ENCODE measurements around the gene PEX26. TPM values are rescaled to one million over a fixed set of nuclear protein-coding genes. Genes with fewer than 3 reads are reported as not detected.
"Not testable (repeated sequence)": the region's sequence is repeated elsewhere in the genome, so short reads cannot be mapped to it uniquely, and the experiment has no call there.

The PEX26 gene
- total RNA-seq, 2 experiments from 2014 or later, result 56.3 to 56.8 TPM

DNA sequence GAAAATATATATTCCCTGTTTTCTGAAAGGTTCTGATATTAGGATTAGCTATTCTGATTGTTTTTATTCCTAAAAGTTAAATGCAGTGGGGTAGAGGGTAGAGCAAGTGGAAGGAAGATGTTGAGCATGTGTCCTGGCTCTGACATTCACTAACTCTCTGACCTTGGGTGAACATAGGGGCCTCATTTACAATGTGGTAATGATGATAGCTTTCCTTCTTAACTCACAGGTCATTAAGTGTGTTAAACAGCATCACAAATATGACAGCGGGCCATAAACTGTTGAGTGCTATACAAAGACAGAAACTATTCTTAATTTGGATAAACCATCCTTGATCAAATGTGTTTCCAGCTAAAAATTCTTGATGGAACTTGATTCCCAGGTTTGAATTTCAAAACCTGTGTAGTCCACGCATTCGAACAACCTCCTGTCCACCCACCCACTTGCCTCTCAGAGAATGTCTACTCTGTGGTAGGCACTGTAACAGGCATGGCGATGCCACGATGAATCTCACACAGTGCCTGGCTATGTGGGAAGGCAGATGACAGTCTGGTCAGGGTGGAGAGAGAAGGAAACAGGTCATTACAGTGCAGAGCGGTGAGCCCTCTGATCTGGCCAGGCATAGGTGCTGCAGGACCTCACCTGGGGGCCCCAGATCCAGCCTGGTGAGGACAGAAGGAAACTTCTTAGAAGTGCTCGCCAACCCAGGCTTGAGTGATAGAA, 19.3 kb upstream of the PEX26 start:
- POLR2A ChIA-PET, result no interaction called here

DNA sequence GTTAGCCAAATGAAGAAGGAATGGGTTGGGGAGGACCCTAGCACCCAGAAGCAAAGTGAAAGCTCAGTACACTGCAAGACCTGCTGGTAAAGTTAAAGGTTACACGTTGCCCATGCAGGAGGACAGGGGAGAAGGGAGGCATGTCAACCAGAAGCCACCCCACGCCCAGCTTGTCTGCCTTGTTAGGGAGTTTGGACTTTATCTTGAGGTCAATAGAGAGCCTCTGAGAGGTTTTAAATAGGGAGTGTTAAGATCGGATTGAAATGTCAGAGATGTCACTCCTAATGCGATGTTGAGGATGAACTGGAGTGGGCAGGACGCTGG, 18.7 kb upstream of the PEX26 start:
- Mint-ChIP-seq H3K4me1 (ENCODE audit: low read depth) (peaks cover 4% of the 10 kb centered on the region), H3K9me3 (no peaks in the 10 kb centered on the region), H3K27me3 (peaks cover 6% of the 10 kb centered on the region), H3K27ac (no peak overlapping the region), H3K36me3 (no peaks in the 10 kb centered on the region), H3K4me3 (no peak overlapping the region)
- ChIA-PET CTCF (interaction anchor here (2.2 kb wide), 1 partner anchor 17 kb away, joined by 6 read pairs; no protein-coding TSS in a partner anchor), POLR2A (no interaction called here)
- intact Hi-C loops (cut with micrococcal nuclease), result no loop called here
- no peak for DNase-seq

More for the DNA sequence above, 19.3 kb upstream of the PEX26 start:
- H3K4me1 Mint-ChIP-seq (ENCODE audit: low read depth), result peaks cover 4% of the 10 kb centered on the region
- intact Hi-C loops (cut with micrococcal nuclease), result no loop called here
- no peaks in the 10 kb centered on the region for H3K9me3 Mint-ChIP-seq
- H3K27ac Mint-ChIP-seq, result no peak overlapping the region
- peaks cover 6% of the 10 kb centered on the region for H3K27me3 Mint-ChIP-seq
- no peak overlapping the region for H3K4me3 Mint-ChIP-seq
- CTCF ChIA-PET, result interaction anchor here (1.0 to 2.2 kb wide), 2 partner anchors 18 to 316 kb away, joined by 3 to 6 read pairs; no protein-coding TSS in a partner anchor
- H3K36me3 Mint-ChIP-seq, result no peaks in the 10 kb centered on the region
- no peak for DNase-seq

DNA sequence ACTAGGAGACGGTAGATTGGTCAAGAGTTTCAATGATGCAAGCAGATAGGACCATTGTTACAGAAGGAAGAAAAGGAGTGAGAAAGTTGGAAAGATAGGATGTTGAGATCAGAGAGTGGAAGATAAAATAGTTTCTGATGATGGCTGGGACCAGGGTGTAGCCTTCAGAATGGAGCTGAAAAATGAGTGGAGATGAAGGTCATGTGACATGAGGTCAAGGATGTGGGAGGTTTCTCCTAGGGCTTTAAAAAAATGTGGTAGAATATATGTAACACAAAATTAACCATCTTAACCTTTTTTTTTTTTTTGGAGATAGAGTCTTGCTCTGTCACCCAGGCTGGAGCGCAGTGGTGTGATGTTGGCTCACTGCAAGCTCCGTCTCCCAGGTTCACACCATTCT, 18.3 kb upstream of the PEX26 start:
- intact Hi-C loops (cut with micrococcal nuclease), result no loop called here
- CTCF ChIA-PET, result interaction anchor here (2.2 kb wide), 1 partner anchor 17 kb away, joined by 6 read pairs; no protein-coding TSS in a partner anchor

DNA sequence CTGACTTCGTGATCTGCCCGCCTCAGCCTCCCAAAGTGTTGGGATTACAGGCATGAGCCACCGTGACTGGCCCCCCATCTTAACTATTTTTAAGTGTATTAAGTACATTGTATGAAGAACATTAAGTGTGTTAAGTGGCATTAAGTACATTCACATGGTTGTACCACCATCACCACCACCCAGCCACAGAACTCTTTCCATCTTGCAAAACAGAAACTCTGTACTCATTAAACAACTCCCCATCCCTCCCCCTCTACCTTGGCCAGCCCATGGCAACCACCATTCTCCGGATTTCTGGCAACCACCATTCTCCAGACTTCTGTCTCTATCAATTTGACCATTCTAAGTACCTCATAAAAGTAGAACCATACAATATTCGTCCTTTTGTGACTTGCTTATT, 17.8 kb upstream of the PEX26 start:
- ChIA-PET CTCF (interaction anchor here (2.2 kb wide), 1 partner anchor 16 kb away, joined by 6 read pairs; no protein-coding TSS in a partner anchor), POLR2A (no interaction called here)
- Mint-ChIP-seq H3K27ac (no peak overlapping the region), H3K4me1 (ENCODE audit: low read depth) (peaks cover 4% of the 10 kb centered on the region), H3K27me3 (peaks cover 13% of the 10 kb centered on the region), H3K36me3 (no peaks in the 10 kb centered on the region), H3K9me3 (no peaks in the 10 kb centered on the region), H3K4me3 (no peak overlapping the region)
- no peak for DNase-seq
- intact Hi-C loops (cut with micrococcal nuclease), result no loop called here

More for the DNA sequence above, 18.3 kb upstream of the PEX26 start:
- no peak for DNase-seq
- Mint-ChIP-seq H3K9me3 (no peaks in the 10 kb centered on the region), H3K4me1 (ENCODE audit: low read depth) (peaks cover 4% of the 10 kb centered on the region), H3K36me3 (no peaks in the 10 kb centered on the region), H3K4me3 (no peak overlapping the region), H3K27ac (no peak overlapping the region), H3K27me3 (peaks cover 8% of the 10 kb centered on the region)
- POLR2A ChIA-PET, result no interaction called here

DNA sequence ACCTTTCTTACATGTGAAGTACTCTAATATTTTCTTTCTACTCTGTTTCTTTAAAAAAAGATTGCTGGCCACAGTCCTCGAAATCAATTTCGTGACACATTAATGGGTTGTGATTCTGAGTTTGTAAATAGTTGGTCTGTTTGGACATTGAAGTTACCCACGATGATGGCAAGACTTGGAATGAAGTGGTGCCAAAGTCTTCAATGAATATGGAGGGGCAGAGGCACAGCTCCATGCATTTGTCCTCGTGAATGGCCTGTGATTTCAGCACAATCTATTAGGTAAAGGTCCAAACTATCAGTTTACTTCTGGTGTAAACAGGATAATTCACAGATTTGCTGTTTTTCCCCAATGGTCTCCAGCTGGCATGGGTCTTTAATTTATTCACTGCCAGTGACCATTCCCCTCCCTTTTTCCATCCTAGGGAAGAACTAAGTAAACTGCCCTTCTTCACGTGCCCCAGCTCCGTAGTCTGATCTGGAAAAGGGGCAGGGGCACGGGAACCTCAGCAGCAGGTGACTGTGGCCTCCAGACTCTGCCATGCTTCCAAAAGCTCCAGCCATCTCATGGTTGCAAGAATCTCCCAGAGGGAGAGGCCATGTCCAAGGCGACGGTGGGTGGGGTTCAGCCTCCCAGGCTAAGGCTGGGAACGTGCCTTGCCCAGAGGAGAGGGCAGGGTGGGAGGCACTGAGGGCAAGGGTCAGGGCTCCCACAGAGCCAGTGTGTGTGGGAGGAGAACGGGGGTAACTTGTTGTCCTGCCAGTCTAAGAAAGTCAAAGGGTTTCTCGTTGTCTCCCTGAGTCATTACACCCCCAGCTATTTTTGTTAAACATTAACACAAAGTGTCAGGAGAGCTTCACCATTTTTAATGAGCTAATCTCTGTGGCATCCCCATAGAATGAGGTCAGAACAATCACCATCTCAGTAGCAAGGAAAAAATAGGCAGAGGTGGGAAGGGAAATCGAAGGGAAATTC, 16.9 kb upstream of the PEX26 start:
- Mint-ChIP-seq H3K4me3 (no peak overlapping the region), H3K9me3 (no peaks in the 10 kb centered on the region), H3K36me3 (no peaks in the 10 kb centered on the region), H3K27ac (no peak overlapping the region), H3K27me3 (peaks cover 23% of the 10 kb centered on the region), H3K4me1 (ENCODE audit: low read depth) (peaks cover 4% of the 10 kb centered on the region)
- intact Hi-C loops (cut with micrococcal nuclease), result no loop called here
- ChIA-PET CTCF (no interaction called here), POLR2A (no interaction called here)
- no peak for DNase-seq

DNA sequence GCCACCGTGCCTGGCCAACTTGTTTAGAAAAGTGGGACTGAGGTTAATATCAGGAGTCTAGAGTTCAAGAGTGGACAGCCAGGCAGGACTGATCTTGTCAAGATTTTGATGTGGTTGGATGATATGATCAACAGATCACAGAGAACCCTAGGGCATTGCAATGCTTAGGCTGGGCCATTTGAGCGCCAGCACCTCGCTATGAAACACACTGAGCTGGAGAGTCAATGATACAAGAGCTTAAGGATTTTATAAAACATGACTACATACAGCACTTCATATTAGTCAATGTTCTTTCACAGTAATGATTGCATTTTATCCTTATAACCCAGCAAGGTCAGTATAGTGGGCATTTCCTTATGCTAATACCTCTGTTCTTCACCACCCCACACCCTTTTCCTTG, 15.4 kb upstream of the PEX26 start:
- DNase-seq, result no peak
- Mint-ChIP-seq H3K4me3 (no peak overlapping the region), H3K27ac (no peak overlapping the region), H3K27me3 (peaks cover 32% of the 10 kb centered on the region), H3K9me3 (no peaks in the 10 kb centered on the region), H3K4me1 (ENCODE audit: low read depth) (no peaks in the 10 kb centered on the region), H3K36me3 (no peaks in the 10 kb centered on the region)
- CTCF ChIA-PET, result interaction anchor here (1.2 to 1.9 kb wide), 3 partner anchors 9 to 276 kb away, joined by 3 to 8 read pairs (median 4); no protein-coding TSS in a partner anchor
- intact Hi-C loops (cut with micrococcal nuclease), result no loop called here
- POLR2A ChIA-PET, result no interaction called here

DNA sequence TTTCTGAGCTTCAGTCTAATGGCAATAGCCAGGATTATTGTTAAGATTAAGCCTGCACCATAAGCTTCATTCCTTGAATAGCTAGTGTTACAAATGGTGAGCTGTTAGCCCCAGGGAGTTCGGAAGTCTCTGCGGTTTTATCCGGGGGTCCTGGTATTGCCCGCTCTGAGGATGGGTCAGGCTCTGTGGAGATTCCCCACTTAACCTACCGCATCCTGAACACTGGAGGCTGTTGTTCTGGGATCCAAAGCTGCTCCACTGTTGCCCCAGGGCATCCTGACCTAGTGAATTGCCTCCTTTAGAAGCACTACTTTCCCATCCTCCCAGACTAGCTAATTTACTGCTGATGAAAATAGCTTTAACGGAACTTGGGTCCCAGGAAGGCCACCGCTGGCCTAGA, 14.5 kb upstream of the PEX26 start:
- no peaks in the 10 kb centered on the region for H3K36me3 Mint-ChIP-seq
- ChIA-PET CTCF (interaction anchor here (0.7 to 1.9 kb wide), 4 partner anchors 8 to 277 kb away, joined by 3 to 8 read pairs (median 4); partner anchors contain the start of gene PEX26), POLR2A (interaction anchor here (0.7 kb wide), 1 partner anchor 350 kb away, joined by 3 read pairs; no protein-coding TSS in a partner anchor)
- H3K9me3 Mint-ChIP-seq, result no peaks in the 10 kb centered on the region
- peaks cover 37% of the 10 kb centered on the region for H3K27me3 Mint-ChIP-seq
- intact Hi-C loops (cut with micrococcal nuclease), result no loop called here
- H3K4me1 Mint-ChIP-seq (ENCODE audit: low read depth), result no peaks in the 10 kb centered on the region
- H3K4me3 Mint-ChIP-seq, result no peak overlapping the region
- DNase-seq, result no peak
- H3K27ac Mint-ChIP-seq, result no peak overlapping the region

DNA sequence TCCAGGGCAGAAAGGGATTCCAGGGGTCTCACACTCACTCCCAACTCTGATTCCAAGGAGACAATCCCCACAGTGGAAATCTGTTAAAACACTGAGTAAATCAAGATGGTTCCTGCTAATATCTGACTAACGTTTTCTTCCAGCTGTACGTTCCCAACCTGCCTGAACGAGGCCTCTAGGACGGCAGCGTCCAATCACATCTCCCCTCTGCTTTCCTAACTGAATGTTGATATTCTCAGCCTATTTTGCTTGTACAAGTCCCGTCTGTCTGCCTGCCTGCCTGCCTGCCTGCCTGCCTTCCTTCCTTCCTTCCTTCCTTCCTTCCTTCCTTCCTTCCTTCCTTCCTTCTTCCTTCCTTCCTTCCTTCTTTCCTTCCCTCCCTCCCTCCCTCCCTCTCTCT, 14.1 kb upstream of the PEX26 start:
- H3K9me3 Mint-ChIP-seq; H3K36me3 Mint-ChIP-seq; DNase-seq; H3K4me1 Mint-ChIP-seq (ENCODE audit: low read depth); H3K4me3 Mint-ChIP-seq; intact Hi-C loops (cut with micrococcal nuclease); H3K27ac Mint-ChIP-seq: not testable (repeated sequence)
- POLR2A ChIA-PET, result interaction anchor here (0.7 kb wide), 1 partner anchor 350 kb away, joined by 3 read pairs; no protein-coding TSS in a partner anchor
- CTCF ChIA-PET, result interaction anchor here (0.7 to 1.9 kb wide), 3 partner anchors 8 to 278 kb away, joined by 3 to 8 read pairs (median 4); partner anchors contain the start of gene PEX26
- H3K27me3 Mint-ChIP-seq, result peaks cover 37% of the 10 kb centered on the region

DNA sequence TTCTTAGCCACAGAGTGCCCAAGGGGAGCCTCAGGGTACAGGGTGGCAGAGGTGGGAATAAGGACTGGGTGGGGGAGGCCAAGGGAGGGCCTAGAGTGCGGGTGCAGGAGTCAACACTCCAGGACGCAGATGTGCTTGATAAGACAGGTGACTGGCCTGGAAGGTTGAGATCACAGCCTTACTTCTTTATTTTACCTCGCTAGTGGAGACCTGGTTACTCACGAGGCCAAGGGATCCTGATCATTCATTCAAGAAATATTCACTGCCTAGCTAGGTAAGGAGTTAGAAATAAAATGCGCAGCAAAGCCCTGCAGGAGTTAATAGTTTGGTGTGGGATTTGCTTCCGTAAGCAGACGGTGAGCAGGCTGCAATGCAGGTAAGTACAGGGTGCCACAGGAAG, 13.2 kb upstream of the PEX26 start:
- DNase-seq, result no peak
- H3K36me3 Mint-ChIP-seq, result no peaks in the 10 kb centered on the region
- intact Hi-C loops (cut with micrococcal nuclease), result no loop called here
- peaks cover 34% of the 10 kb centered on the region for H3K27me3 Mint-ChIP-seq
- no peak overlapping the region for H3K4me3 Mint-ChIP-seq
- ChIA-PET CTCF (interaction anchor here (0.8 to 1.1 kb wide), 2 partner anchors 10 to 12 kb away, joined by 3 to 4 read pairs; no protein-coding TSS in a partner anchor), POLR2A (no interaction called here)
- H3K9me3 Mint-ChIP-seq, result no peaks in the 10 kb centered on the region
- H3K4me1 Mint-ChIP-seq (ENCODE audit: low read depth), result no peaks in the 10 kb centered on the region
- H3K27ac Mint-ChIP-seq, result no peak overlapping the region

DNA sequence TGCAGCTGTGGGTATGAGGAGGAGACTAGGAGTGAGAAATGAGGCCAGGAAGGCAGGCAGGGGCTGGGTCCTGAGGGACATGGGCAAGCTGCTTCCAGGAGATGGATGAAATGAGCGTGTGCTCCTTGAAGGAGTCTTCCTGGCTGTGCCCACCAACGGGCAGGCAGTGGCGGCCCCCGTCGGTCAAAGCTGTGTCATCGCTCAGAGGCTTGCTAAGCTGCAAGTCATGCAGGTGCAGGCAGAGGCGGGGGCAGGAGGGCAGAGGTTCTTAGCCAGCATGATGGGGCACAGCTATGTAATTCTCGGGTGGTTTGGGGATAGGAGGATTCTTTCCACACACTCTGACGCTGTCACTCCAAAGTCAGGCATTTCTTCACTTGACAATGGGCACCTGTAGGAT, 12.5 kb upstream of the PEX26 start:
- no peaks in the 10 kb centered on the region for H3K4me1 Mint-ChIP-seq (ENCODE audit: low read depth)
- H3K27ac Mint-ChIP-seq, result no peak overlapping the region
- intact Hi-C loops (cut with micrococcal nuclease), result no loop called here
- no peaks in the 10 kb centered on the region for H3K9me3 Mint-ChIP-seq
- peaks cover 34% of the 10 kb centered on the region for H3K27me3 Mint-ChIP-seq
- DNase-seq, result no peak
- no peak overlapping the region for H3K4me3 Mint-ChIP-seq
- no peaks in the 10 kb centered on the region for H3K36me3 Mint-ChIP-seq
- ChIA-PET CTCF (interaction anchor here (0.8 to 1.1 kb wide), 2 partner anchors 9 to 11 kb away, joined by 3 to 4 read pairs; no protein-coding TSS in a partner anchor), POLR2A (no interaction called here)

DNA sequence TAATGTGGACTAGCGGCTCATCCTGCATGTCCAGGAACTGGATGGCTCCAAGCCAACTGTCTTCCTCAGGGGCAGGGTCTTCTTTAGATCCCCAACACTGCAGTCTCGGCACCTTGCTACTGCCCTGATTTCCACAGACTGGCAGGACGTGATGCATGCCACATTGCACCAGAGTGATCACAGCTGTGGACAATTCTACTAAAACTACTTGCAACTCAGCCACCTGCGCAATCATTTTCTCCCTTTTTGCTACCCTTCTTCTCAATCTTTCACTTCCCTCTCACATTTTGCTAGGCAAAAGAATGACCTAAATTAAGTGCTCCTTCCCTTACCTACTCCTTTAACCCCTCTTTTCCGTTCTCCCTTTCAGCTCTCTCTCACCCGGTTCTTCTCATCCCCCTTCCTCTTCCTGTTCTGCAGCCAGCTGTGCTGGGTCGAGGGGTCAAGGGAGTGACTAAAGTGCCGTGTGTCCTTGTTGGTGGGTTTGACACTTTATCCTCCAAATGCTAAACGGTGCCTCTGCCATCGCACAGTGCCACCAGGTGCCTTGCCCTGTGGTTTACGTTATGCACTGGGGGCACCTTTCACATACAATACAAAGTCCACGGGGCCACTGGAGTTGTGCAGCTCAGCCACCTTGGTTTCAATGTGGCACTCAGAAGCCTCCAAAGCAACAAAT, 11.5 kb upstream of the PEX26 start:
- Mint-ChIP-seq H3K27ac (no peak overlapping the region), H3K4me3 (no peak overlapping the region), H3K4me1 (ENCODE audit: low read depth) (no peaks in the 10 kb centered on the region), H3K27me3 (peaks cover 33% of the 10 kb centered on the region), H3K9me3 (no peaks in the 10 kb centered on the region), H3K36me3 (no peaks in the 10 kb centered on the region)
- intact Hi-C loops (cut with micrococcal nuclease), result no loop called here
- CTCF ChIA-PET, result no interaction called here
- POLR2A ChIA-PET, result no interaction called here
- no peak for DNase-seq

DNA sequence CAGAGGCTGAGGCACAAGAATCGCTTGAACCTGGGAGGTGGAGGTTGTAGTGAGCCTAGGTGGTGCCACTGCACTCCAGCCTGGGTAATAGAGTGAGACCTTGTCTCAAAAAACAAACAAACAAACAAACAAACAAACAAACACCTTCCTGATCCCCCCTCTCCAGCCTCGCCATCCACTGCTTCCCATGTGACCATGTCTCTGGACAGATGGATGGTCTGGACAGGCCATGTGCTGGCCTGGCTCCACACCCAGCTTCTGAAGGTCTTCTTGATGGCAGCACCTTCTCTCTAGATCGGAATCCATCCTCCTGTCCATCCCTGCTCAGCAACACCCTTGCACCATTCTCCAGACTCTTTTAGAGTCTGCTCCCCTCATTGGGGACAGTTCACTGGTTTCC, 10.7 kb upstream of the PEX26 start:
- no peaks in the 10 kb centered on the region for H3K4me1 Mint-ChIP-seq (ENCODE audit: low read depth)
- POLR2A ChIA-PET, result no interaction called here
- no peaks in the 10 kb centered on the region for H3K36me3 Mint-ChIP-seq
- no peaks in the 10 kb centered on the region for H3K9me3 Mint-ChIP-seq
- DNase-seq, result no peak
- CTCF ChIA-PET, result no interaction called here
- peaks cover 31% of the 10 kb centered on the region for H3K27me3 Mint-ChIP-seq
- no peak overlapping the region for H3K4me3 Mint-ChIP-seq
- H3K27ac Mint-ChIP-seq, result no peak overlapping the region
- intact Hi-C loops (cut with micrococcal nuclease), result no loop called here

Data from activated CD4-positive, alpha-beta memory T cell treated with anti-CD3 and anti-CD28 coated beads for 36 hours (primary cell).